HPDE6-E6E7 (cell line): ENCODE measurements around the gene USP38.
"Not testable (repeated sequence)": the region's sequence is repeated elsewhere in the genome, so short reads cannot be mapped to it uniquely, and the experiment has no call there.

Experiments used
- DNase-seq: peaks from one replicate; pipeline ENCODE4 v3.0.0; 2011; ENCODE audit warnings: missing footprints; ENCODE audit errors: extremely low spot score

The USP38 gene

GRCh38 chr4:143184503-143185252 lies at the start of gene USP38:
Gene USP38 (plus strand): TSS chr4:143184917. CDS start chr4:143185451, 534 bp downstream.
- peak; percentile 84 for DNase-seq

GRCh38 chr4:143135358-143135757 lies 49.4 kb upstream of the USP38 start:
- no peak for DNase-seq

GRCh38 chr4:143140696-143141095 lies 44.0 kb upstream of the USP38 start:
- no peak for DNase-seq

- DNase-seq: no peak
Observed at GRCh38 chr4:143148521-143148920, 36.2 kb upstream of the USP38 start.

- no peak for DNase-seq
Observed at GRCh38 chr4:143156853-143157252, 27.9 kb upstream of the USP38 start.

- DNase-seq: no peak
Observed at GRCh38 chr4:143163614-143164013, 21.1 kb upstream of the USP38 start.

- not testable (repeated sequence) for DNase-seq
Observed at GRCh38 chr4:143166722-143167121, 18.0 kb upstream of the USP38 start.

GRCh38 chr4:143178923-143179322 lies 5.8 kb upstream of the USP38 start:
- DNase-seq: no peak

GRCh38 chr4:143183513-143184216 lies 1.1 kb upstream of the USP38 start:
- DNase-seq: no peak

- DNase-seq: no peak
Observed at GRCh38 chr4:143184217-143184502, 557 bp upstream of the USP38 start.

GRCh38 chr4:143185253-143186107 lies 763 bp downstream of the USP38 start:
- DNase-seq: peak; percentile 9

- DNase-seq: no peak
Observed at GRCh38 chr4:143186212-143186611, 1.5 kb downstream of the USP38 start.

GRCh38 chr4:143186649-143187048 lies 1.9 kb downstream of the USP38 start:
- DNase-seq: no peak

GRCh38 chr4:143188136-143189088 lies 3.7 kb downstream of the USP38 start:
- no peak for DNase-seq

GRCh38 chr4:143189528-143189927 lies 4.8 kb downstream of the USP38 start:
- no peak for DNase-seq

- DNase-seq: no peak
Observed at GRCh38 chr4:143195581-143195980, 10.9 kb downstream of the USP38 start.

- DNase-seq: no peak
Observed at GRCh38 chr4:143196323-143196722, 11.6 kb downstream of the USP38 start.

GRCh38 chr4:143199503-143199902 lies 14.8 kb downstream of the USP38 start:
- no peak for DNase-seq

- DNase-seq: no peak
Observed at GRCh38 chr4:143202824-143203223, 18.1 kb downstream of the USP38 start.

GRCh38 chr4:143203577-143203976 lies 18.9 kb downstream of the USP38 start:
- DNase-seq: no peak

GRCh38 chr4:143207555-143207954 lies 22.8 kb downstream of the USP38 start:
- no peak for DNase-seq
